WTC11 (cell line): Measurements from ENCODE around the gene CIBAR2. TPM values are rescaled to one million over a fixed set of nuclear protein-coding genes. Genes with fewer than 3 reads are reported as not detected.

ENCODE experiments used
- ATAC-seq: fragments of 200-7000 bp; cut with Tn5 transposase; 2 replicates; pipeline ENCODE4 v1.10.0; 2021; ENCODE audit warnings: mild to moderate bottlenecking, moderate library complexity
- CTCF ChIA-PET: fragments of 300-600 bp; sonication (Branson Sonifier 250); formaldehyde crosslinking; loops from one replicate; lab custom pipeline; 2021; ENCODE audit warnings: antibody characterized with exemption; lab: Charles Lee
- POLR2A ChIA-PET: fragments of 350-600 bp; sonication (Branson Sonifier 250); formaldehyde crosslinking; loops from one replicate; lab custom pipeline; 2021; ENCODE audit warnings: antibody characterized with exemption; lab: Charles Lee
- DNase-seq: peaks from one replicate; pipeline ENCODE4 v3.0.0; 2021; ENCODE audit warnings: low spot score
- H3K27ac Mint-ChIP-seq: 2 replicates; pipeline ENCODE4 v1.8.0; 2021; ENCODE audit warnings: mixed read lengths
- H3K27me3 Mint-ChIP-seq: 2 replicates; pipeline ENCODE4 v1.8.0; 2021; ENCODE audit warnings: low read depth, mild to moderate bottlenecking, moderate library complexity, mixed read lengths
- H3K36me3 Mint-ChIP-seq: 2 replicates; pipeline ENCODE4 v1.8.0; 2021; ENCODE audit warnings: mixed read lengths
- H3K4me1 Mint-ChIP-seq: 2 replicates; pipeline ENCODE4 v1.8.0; 2022; ENCODE audit warnings: mixed read lengths
- H3K4me3 Mint-ChIP-seq: 2 replicates; pipeline ENCODE4 v1.8.0; 2021; ENCODE audit warnings: mild to moderate bottlenecking, moderate library complexity, mixed read lengths
- H3K9me3 Mint-ChIP-seq: 2 replicates; pipeline ENCODE4 v1.8.0; 2021; ENCODE audit warnings: mixed read lengths
- CREM ChIP-seq: sonication (generic); formaldehyde crosslinking; IDR thresholded peaks from 2 replicates; pipeline ENCODE4 v1.8.1; 2022; ENCODE audit warnings: mild to moderate bottlenecking, missing genetic modification reagents, moderate library complexity
- CTCF ChIP-seq: fragments of 200-600 bp; IDR thresholded peaks from 2 replicates; pipeline ENCODE4 v1.8.0; 2022; ENCODE audit warnings: antibody characterized with exemption
- E2F1 ChIP-seq: sonication (generic); formaldehyde crosslinking; IDR thresholded peaks from 2 replicates; pipeline ENCODE4 v1.8.0; 2022; ENCODE audit warnings: mild to moderate bottlenecking, missing genetic modification reagents
- ESRRA ChIP-seq: sonication (generic); formaldehyde crosslinking; IDR thresholded peaks from 2 replicates; pipeline ENCODE4 v1.8.1; 2022; ENCODE audit warnings: mild to moderate bottlenecking, missing genetic modification reagents, borderline replicate concordance
- FOXP1 ChIP-seq: sonication (generic); formaldehyde crosslinking; IDR thresholded peaks from 2 replicates; pipeline ENCODE4 v1.8.0; 2022; ENCODE audit warnings: missing genetic modification reagents, mild to moderate bottlenecking, moderate library complexity, borderline replicate concordance
- FOXP4 ChIP-seq: sonication (generic); formaldehyde crosslinking; IDR thresholded peaks from 2 replicates; pipeline ENCODE4 v1.8.0; 2022; ENCODE audit warnings: mild to moderate bottlenecking, missing genetic modification reagents
- GABPB1 ChIP-seq: sonication (generic); formaldehyde crosslinking; IDR thresholded peaks from 2 replicates; pipeline ENCODE4 v1.8.1; 2023; ENCODE audit warnings: mild to moderate bottlenecking, missing genetic modification reagents
- GTF2I ChIP-seq: fragments of 250-450 bp; sonication (Bioruptor Pico); conservative IDR thresholded peaks from 2 replicates; pipeline ENCODE4 v1.4.0; 2021; ENCODE audit warnings: mild to moderate bottlenecking
- IRF2 ChIP-seq: sonication (generic); formaldehyde crosslinking; IDR thresholded peaks from 2 replicates; pipeline ENCODE4 v1.8.0; 2022; ENCODE audit warnings: low read depth, missing genetic modification reagents, borderline replicate concordance
- JAZF1 ChIP-seq: fragments of 250-450 bp; sonication (Bioruptor Pico); IDR thresholded peaks from 2 replicates; pipeline ENCODE4 v1.9.0; 2021; ENCODE audit warnings: moderate library complexity, mild to moderate bottlenecking, inconsistent platforms
- JUN ChIP-seq: sonication (generic); formaldehyde crosslinking; IDR thresholded peaks from 2 replicates; pipeline ENCODE4 v1.8.0; 2023; ENCODE audit warnings: mild to moderate bottlenecking, missing genetic modification reagents
- KAT7 ChIP-seq: sonication (generic); formaldehyde crosslinking; IDR thresholded peaks from 2 replicates; pipeline ENCODE4 v1.8.1; 2023; ENCODE audit warnings: missing genetic modification reagents, mild to moderate bottlenecking, borderline replicate concordance
- NFE2L1 ChIP-seq: sonication (generic); formaldehyde crosslinking; IDR thresholded peaks from 2 replicates; pipeline ENCODE4 v1.8.1; 2023; ENCODE audit warnings: missing genetic modification reagents
- NFYB ChIP-seq: sonication (generic); formaldehyde crosslinking; conservative IDR thresholded peaks from 2 replicates; pipeline ENCODE4 v1.8.0; 2022; ENCODE audit warnings: low read depth, missing genetic modification reagents
- NR2C2 ChIP-seq: sonication (generic); formaldehyde crosslinking; IDR thresholded peaks from 2 replicates; pipeline ENCODE4 v1.8.0; 2022; ENCODE audit warnings: mild to moderate bottlenecking, missing genetic modification reagents
- RELA ChIP-seq: sonication (generic); formaldehyde crosslinking; IDR thresholded peaks from 2 replicates; pipeline ENCODE4 v1.8.1; 2022; ENCODE audit warnings: missing genetic modification reagents, mild to moderate bottlenecking, borderline replicate concordance
- TP53 ChIP-seq: sonication (generic); formaldehyde crosslinking; IDR thresholded peaks from 2 replicates; pipeline ENCODE4 v1.8.1; 2023; ENCODE audit warnings: mild to moderate bottlenecking, missing genetic modification reagents
- ZBTB21 ChIP-seq: sonication (generic); formaldehyde crosslinking; IDR thresholded peaks from 2 replicates; pipeline ENCODE4 v1.8.1; 2023; ENCODE audit warnings: mild to moderate bottlenecking, missing genetic modification reagents, borderline replicate concordance
- ZNF317 ChIP-seq: sonication (generic); formaldehyde crosslinking; IDR thresholded peaks from 2 replicates; pipeline ENCODE4 v1.8.1; 2023; ENCODE audit warnings: low read depth, mild to moderate bottlenecking, moderate library complexity, missing genetic modification reagents, borderline replicate concordance
- ZNF512 ChIP-seq: sonication (generic); formaldehyde crosslinking; IDR thresholded peaks from 2 replicates; pipeline ENCODE4 v1.8.1; 2022; ENCODE audit warnings: missing genetic modification reagents, borderline replicate concordance
- total RNA-seq: library from RNA; stranded (reverse); gene quantifications from 3 replicates; pipeline ENCODE4 v1.2.3, GENCODE V29; 2021
- TF ChIP-seq, protein P1 (sequence below): sonication (generic); formaldehyde crosslinking; IDR thresholded peaks from 2 replicates; pipeline ENCODE4 v1.8.0; 2022; ENCODE audit warnings: mild to moderate bottlenecking, missing genetic modification reagents

The CIBAR2 gene
- total RNA-seq, 1 experiment from 2014 or later: not detected

DNA sequence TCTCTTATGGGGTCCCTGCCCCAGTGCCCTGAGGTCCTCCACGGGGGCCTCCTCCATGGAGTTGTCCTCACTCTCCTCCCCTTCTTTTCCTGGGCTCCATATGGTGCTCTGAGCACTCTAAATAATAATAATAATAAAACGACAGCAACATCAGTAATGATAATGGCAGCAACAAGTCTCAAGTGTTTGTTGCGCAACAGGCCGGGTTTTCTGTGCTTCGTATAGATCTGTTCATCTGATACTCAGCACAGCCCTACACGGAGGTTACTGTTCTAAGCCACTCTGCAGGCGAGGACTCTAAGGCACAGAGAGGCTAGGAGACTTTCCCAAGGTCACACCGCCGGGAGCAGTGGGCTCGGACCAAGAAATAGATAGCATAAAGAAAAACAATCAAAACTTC is 13.7 kb downstream of the CIBAR2 start:
- Mint-ChIP-seq H3K4me3 (no peak overlapping the region), H3K4me1 (0 out of 2 replicates have a peak, but pooled peaks cover 3% of the 10 kb centered on the region), H3K27ac (no peak overlapping the region), H3K36me3 (no peaks in the 10 kb centered on the region), H3K27me3 (no peaks in the 10 kb centered on the region; the same call in 1 of the 2 replicates), H3K9me3 (no peaks in the 10 kb centered on the region)
- DNase-seq (no peak), ATAC-seq (no peak)
- CTCF ChIA-PET: interaction anchor here (1.3 kb wide), 1 partner anchor 12 kb away, joined by 4 read pairs; no protein-coding TSS in a partner anchor
- POLR2A ChIA-PET: no interaction called here
- TF ChIP-seq RELA (CRISPR knock-in tag) (no peak), FOXP4 (CRISPR knock-in tag) (no peak), NFYB (CRISPR knock-in tag) (no peak), ESRRA (CRISPR knock-in tag) (no peak), NFE2L1 (CRISPR knock-in tag) (no peak), ZNF512 (CRISPR knock-in tag) (no peak), JUN (CRISPR knock-in tag) (no peak)
- TF ChIP-seq, protein P1, sequence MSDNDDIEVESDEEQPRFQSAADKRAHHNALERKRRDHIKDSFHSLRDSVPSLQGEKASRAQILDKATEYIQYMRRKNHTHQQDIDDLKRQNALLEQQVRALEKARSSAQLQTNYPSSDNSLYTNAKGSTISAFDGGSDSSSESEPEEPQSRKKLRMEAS (CRISPR knock-in tag): no peak

GRCh38 chr16:85096921-85097320 is 15.4 kb downstream of the CIBAR2 start:
- no peaks in the 10 kb centered on the region; the same call in 1 of the 2 replicates for H3K27me3 Mint-ChIP-seq
- H3K36me3 Mint-ChIP-seq: no peaks in the 10 kb centered on the region
- no peak overlapping the region for H3K4me3 Mint-ChIP-seq
- ChIA-PET CTCF (interaction anchor here (0.7 to 3.0 kb wide), 4 partner anchors 11 to 75 kb away, joined by 3 to 31 read pairs (median 6); no protein-coding TSS in a partner anchor), POLR2A (interaction anchor here (0.5 kb wide), 1 partner anchor 111 kb away, joined by 3 read pairs; no protein-coding TSS in a partner anchor)
- DNase-seq: no peak
- H3K27ac Mint-ChIP-seq: no peak overlapping the region
- H3K9me3 Mint-ChIP-seq: no peaks in the 10 kb centered on the region
- TF ChIP-seq GABPB1 (no peak), RELA (CRISPR knock-in tag) (no peak), KAT7 (CRISPR knock-in tag) (no peak), IRF2 (CRISPR knock-in tag) (no peak)
- ATAC-seq: no peak
- peaks cover 7% of the 10 kb centered on the region; the same call in 1 of the 2 replicates for H3K4me1 Mint-ChIP-seq

GRCh38 chr16:85094812-85095211 is 17.5 kb downstream of the CIBAR2 start:
- DNase-seq: no peak
- CTCF ChIA-PET: interaction anchor here (3.0 kb wide), 1 partner anchor 8 kb away, joined by 31 read pairs; no protein-coding TSS in a partner anchor
- POLR2A ChIA-PET: no interaction called here
- no peak for TF ChIP-seq ZNF317 (CRISPR knock-in tag)
- no peak for TF ChIP-seq TP53 (CRISPR knock-in tag)
- no peak for TF ChIP-seq CTCF
- TF ChIP-seq NR2C2: no peak
- no peak for TF ChIP-seq KAT7 (CRISPR knock-in tag)
- no peak for TF ChIP-seq GTF2I
- no peak for TF ChIP-seq E2F1 (CRISPR knock-in tag)
- no peak for TF ChIP-seq ZNF512 (CRISPR knock-in tag)
- TF ChIP-seq IRF2 (CRISPR knock-in tag): no peak
- TF ChIP-seq CREM (CRISPR knock-in tag): no peak
- no peak for TF ChIP-seq FOXP1 (CRISPR knock-in tag)
- TF ChIP-seq JAZF1 (CRISPR knock-in tag): no peak
- no peak for TF ChIP-seq ZBTB21 (CRISPR knock-in tag)

More at GRCh38 chr16:85094812-85095211, 17.5 kb downstream of the CIBAR2 start:
- H3K9me3 Mint-ChIP-seq: no peaks in the 10 kb centered on the region
- ATAC-seq: no peak
- H3K4me3 Mint-ChIP-seq: no peak overlapping the region
- no peak overlapping the region for H3K27ac Mint-ChIP-seq
- H3K27me3 Mint-ChIP-seq: no peaks in the 10 kb centered on the region; the same call in 1 of the 2 replicates
- H3K4me1 Mint-ChIP-seq: peaks cover 14% of the 10 kb centered on the region
- H3K36me3 Mint-ChIP-seq: no peaks in the 10 kb centered on the region
